A673 (cell line): ENCODE measurements around the gene RRAGD. TPM values are rescaled to one million over a fixed set of nuclear protein-coding genes. Genes with fewer than 3 reads are reported as not detected.

Experiments used
- BruUV-seq: library from RNA; stranded (reverse); fragments of 400-500 nt; replicated peaks from 2 replicates; lab custom pipeline; 2021; lab: Mats Ljungman, UMichigan
- CTCF ChIA-PET: fragments of 300-600 bp; sonication (Branson Sonifier 250); formaldehyde crosslinking; loops from one replicate; lab custom pipeline; 2022; ENCODE audit warnings: antibody characterized with exemption; lab: Charles Lee
- POLR2A ChIA-PET: fragments of 300-600 bp; sonication (Branson Sonifier 250); formaldehyde crosslinking; loops from one replicate; lab custom pipeline; 2022; ENCODE audit warnings: antibody characterized with exemption; ENCODE audit not compliant: low non-redundant PET; lab: Charles Lee
- DNase-seq: peaks from one replicate; pipeline ENCODE4 v3.0.0-alpha.2; 2015; ENCODE audit warnings: low spot score
- H3K27ac ChIP-seq: fragments of 200-600 bp; sonication (generic); 2 replicates; pipeline ENCODE4 v1.5.1; 2016; ENCODE audit warnings: mixed run types, low read depth, mild to moderate bottlenecking, mixed read lengths, antibody characterized with exemption, low read length; ENCODE audit not compliant: poor library complexity, severe bottlenecking
- H3K27me3 ChIP-seq: fragments of 200-600 bp; sonication (generic); replicated peaks from 2 replicates; pipeline ENCODE4 v1.6.1; 2017; ENCODE audit warnings: mixed run types, low read depth, mild to moderate bottlenecking, mixed read lengths, antibody characterized with exemption, low read length; ENCODE audit not compliant: insufficient read depth, poor library complexity
- H3K36me3 ChIP-seq: fragments of 200-600 bp; sonication (generic); 2 replicates; pipeline ENCODE4 v1.6.1; 2016; ENCODE audit warnings: mixed run types, mild to moderate bottlenecking, mixed read lengths, antibody characterized with exemption, low read length; ENCODE audit not compliant: insufficient read depth, poor library complexity, severe bottlenecking
- H3K4me1 ChIP-seq: fragments of 200-600 bp; sonication (generic); 2 replicates; pipeline ENCODE4 v1.6.1; 2017; ENCODE audit warnings: mixed run types, mild to moderate bottlenecking, mixed read lengths, antibody characterized with exemption, low read length; ENCODE audit not compliant: insufficient read depth, poor library complexity, severe bottlenecking
- H3K4me3 ChIP-seq: fragments of 200-600 bp; sonication (generic); 2 replicates; pipeline ENCODE4 v1.5.1; 2016; ENCODE audit warnings: low read depth, mixed run types, mild to moderate bottlenecking, mixed read lengths, low read length; ENCODE audit not compliant: poor library complexity, severe bottlenecking
- H3K9me3 ChIP-seq: fragments of 200-600 bp; sonication (generic); 2 replicates; pipeline ENCODE4 v1.6.1; 2016; ENCODE audit warnings: mixed run types, low read depth, mild to moderate bottlenecking, mixed read lengths, antibody characterized with exemption, low read length; ENCODE audit not compliant: poor library complexity, severe bottlenecking
- CTCF ChIP-seq: fragments of 300-800, 200-600 bp; sonication (generic); conservative IDR thresholded peaks from 2 replicates; pipeline ENCODE4 v1.5.1; 2017; ENCODE audit warnings: low read depth, mild to moderate bottlenecking, antibody characterized with exemption, low read length, moderate library complexity, mixed read lengths
- EZH2 ChIP-seq: fragments of 200-600 bp; sonication (generic); IDR thresholded peaks from 2 replicates; pipeline ENCODE4 v1.6.1; 2017; ENCODE audit warnings: borderline replicate concordance, low read depth, mild to moderate bottlenecking, mixed read lengths, antibody characterized with exemption, low read length; ENCODE audit not compliant: poor library complexity, severe bottlenecking
- intact Hi-C: fragments of 100-400 bp; cut with micrococcal nuclease; formaldehyde crosslinking; loops from one replicate; pipeline ENCODE4 v1.10.0; 2022; ENCODE audit not compliant: unreplicated experiment
- total RNA-seq: library from RNA; stranded (reverse); gene quantifications from 2 replicates; pipeline ENCODE4 v1.2.3, GENCODE V29; 2021

RRAGD gene
- total RNA-seq, 1 experiment from 2014 or later: 9.5 TPM

- ChIA-PET POLR2A (no interaction called here), CTCF (no interaction called here)
- Histone ChIP-seq H3K27ac (no peak overlapping the region), H3K36me3 (no peaks in the 10 kb centered on the region), H3K4me3 (no peak overlapping the region), H3K9me3 (peaks cover 5% of the 10 kb centered on the region), H3K27me3 (no peaks in the 10 kb centered on the region), H3K4me1 (peaks cover 5% of the 10 kb centered on the region)
- no peak for DNase-seq
- BruUV-seq: no TSS peak
- intact Hi-C loops: no loop called here
- TF ChIP-seq CTCF: no peak
- TF ChIP-seq EZH2: no peak
Observed at GRCh38 chr6:89321131-89321970, 90.7 kb downstream of the RRAGD start.

- DNase-seq: no peak
- H3K36me3 ChIP-seq: no peaks in the 10 kb centered on the region
- no TSS peak for BruUV-seq
- TF ChIP-seq EZH2 (no peak), CTCF (no peak)
- POLR2A ChIA-PET: no interaction called here
- H3K4me3 ChIP-seq: no peak overlapping the region
- H3K9me3 ChIP-seq: peaks cover 5% of the 10 kb centered on the region
- H3K27ac ChIP-seq: no peak overlapping the region
- peaks cover 8% of the 10 kb centered on the region for H3K4me1 ChIP-seq
- no peaks in the 10 kb centered on the region for H3K27me3 ChIP-seq
- CTCF ChIA-PET: no interaction called here
- intact Hi-C loops: no loop called here
Observed at GRCh38 chr6:89320012-89320559, 92.0 kb downstream of the RRAGD start.

GRCh38 chr6:89317067-89317466, 95.0 kb downstream of the RRAGD start:
- POLR2A ChIA-PET: no interaction called here
- CTCF ChIA-PET: no interaction called here

More at GRCh38 chr6:89317067-89317466, 95.0 kb downstream of the RRAGD start:
- TF ChIP-seq CTCF: no peak
- H3K27ac ChIP-seq: no peak overlapping the region
- no peak overlapping the region for H3K4me3 ChIP-seq
- H3K4me1 ChIP-seq: peaks cover 22% of the 10 kb centered on the region
- no peaks in the 10 kb centered on the region for H3K36me3 ChIP-seq
- no peaks in the 10 kb centered on the region for H3K27me3 ChIP-seq
- intact Hi-C loops: no loop called here
- no TSS peak for BruUV-seq
- H3K9me3 ChIP-seq: peaks cover 5% of the 10 kb centered on the region
- DNase-seq: no peak
